ENCODE data around the gene COX20.
"Not testable (repeated sequence)": the region's sequence is repeated elsewhere in the genome, so short reads cannot be mapped to it uniquely, and the experiment has no call there.

Gene COX20

DNA sequence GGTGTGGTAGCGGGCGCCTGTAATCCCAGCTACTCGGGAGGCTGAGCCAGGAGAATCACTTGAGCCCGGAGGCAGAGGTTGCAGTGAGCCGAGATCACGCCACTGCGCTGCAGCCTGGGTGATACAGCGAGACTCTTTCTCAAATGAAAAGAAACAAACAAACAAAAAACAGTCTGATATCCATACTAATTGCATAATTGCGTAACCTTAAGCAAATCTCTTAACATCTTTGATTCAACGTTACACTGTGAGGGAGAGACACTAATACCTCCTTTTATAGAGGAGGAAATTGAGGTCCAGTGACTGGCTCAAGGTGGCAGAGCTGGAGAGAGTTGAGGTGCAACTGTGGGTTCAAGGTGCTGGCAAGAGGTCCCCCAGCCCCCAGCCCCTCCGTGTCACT lies 12.6 kb upstream of the COX20 start:
- DNase-seq (ENCODE audit: low spot score) = no peak

DNA sequence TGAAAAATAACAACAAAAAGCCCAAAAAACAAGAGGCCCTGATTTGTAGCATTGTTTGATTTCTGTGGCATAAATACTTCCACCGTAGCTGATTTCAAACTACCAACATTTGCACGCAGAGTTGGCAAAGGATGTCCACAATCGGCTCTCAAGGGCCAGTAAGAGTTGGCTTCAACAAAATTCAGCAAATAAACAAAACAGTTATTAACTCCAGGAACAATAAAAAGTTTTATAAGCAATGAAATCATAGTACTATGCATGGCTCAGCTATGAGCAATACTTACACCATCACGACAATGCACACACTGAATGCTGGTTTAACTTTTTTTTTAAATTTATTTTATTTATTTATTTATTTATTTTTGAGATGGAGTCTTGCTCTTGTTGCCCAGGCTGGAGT lies 8.7 kb upstream of the COX20 start:
- DNase-seq (ENCODE audit: low spot score) = no peak

- no peak for DNase-seq (ENCODE audit: low spot score)
Observed at GRCh38 chr1:244830639-244831038, 4.8 kb upstream of the COX20 start.

- not testable (repeated sequence) for DNase-seq (ENCODE audit: low spot score)
Observed at GRCh38 chr1:244833260-244833659, 2.2 kb upstream of the COX20 start.

DNA sequence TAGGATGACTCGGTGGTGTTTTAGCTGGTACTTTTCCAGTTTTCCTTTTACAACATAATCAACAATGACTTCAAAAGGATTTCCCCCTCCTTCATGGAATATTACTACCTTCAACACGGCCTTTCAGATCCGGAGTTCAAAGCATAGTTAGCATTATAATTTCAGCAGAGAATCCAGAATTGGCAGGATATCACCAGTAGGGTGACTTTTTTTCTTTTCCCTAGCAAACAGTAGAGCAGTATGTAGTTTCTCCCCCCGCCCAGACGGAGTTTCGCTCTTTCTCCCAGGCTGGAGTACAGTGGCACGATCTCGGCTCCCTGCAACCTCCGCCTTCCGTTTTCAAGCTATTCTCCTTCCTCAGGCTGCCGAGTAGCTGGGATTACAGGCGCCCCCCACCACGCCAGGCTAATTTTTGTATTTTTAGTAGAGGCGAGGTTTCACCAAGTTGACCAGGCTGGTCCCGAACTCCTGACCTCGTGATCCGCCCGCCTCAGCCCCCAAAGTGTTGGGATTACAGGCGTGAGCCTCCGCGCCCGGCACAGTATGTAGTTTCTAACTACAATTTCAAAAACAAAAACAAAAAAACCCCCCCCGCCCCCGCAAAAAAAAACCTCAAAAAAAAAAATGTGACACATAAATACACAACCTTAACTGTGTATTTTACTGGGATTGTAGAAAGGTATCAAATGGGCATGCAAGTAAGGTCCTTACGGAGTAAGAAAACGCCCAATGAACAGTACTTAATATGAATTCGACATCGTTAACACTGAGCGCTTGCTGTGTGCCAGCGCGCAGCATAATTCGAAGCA lies 1.5 kb upstream of the COX20 start:
- peak; percentile 54 for DNase-seq (ENCODE audit: low spot score)

- peak; percentile 91 for DNase-seq (ENCODE audit: low spot score)
Observed at GRCh38 chr1:244834543-244835275, 749 bp upstream of the COX20 start.

- no peak for DNase-seq (ENCODE audit: low spot score)
Observed at GRCh38 chr1:244836135-244836521, 670 bp downstream of the COX20 start.

DNA sequence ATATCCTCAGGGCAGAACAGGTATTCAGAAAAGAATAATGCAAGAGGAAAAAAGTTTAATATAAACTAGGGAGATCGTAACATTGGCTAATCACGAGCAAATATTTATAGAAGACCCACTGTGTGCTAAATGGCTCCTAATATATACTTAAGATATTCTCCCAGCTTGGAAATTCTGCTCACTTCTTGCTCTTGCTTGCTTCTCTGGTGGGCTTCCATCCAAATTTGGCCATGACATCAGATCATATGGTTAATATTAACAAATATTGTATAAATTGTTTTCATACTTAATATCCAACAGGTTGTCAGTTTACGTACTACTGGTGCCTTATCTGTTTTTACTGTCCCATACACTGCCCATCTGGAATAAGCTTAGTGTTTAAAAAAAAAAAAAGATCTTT lies 1.1 kb downstream of the COX20 start:
- DNase-seq (ENCODE audit: low spot score) = no peak

DNA sequence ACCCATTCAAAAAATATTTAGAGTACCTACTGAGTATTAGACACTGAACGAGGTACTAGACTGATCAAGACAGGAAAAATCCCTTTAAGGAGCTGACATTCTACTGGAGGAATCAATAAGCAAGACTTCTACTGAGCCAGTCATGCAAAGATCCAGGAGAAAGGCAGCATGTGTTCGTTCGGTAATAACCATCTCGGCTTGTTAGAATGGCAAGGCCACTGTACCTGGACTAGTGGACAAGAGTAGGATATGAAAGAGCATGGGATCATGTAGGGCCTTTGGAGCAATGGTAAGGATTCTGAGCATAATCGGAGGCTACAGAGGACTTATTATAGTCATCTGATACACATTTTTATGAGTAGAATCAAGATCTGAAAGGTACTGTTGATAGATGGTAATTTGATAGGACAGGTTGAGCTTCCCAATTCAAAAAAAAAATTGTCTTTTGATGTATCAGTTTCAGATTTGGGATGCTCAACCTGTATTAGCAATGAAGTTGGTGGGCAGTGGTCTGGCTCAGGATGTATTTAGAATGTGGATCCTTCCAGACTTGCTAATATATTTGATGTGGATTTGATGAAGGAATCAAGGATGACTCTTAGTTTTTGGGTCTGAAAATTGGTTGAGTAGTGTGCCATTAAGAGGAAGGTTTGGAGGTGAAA lies 2.3 kb downstream of the COX20 start:
- no peak for DNase-seq (ENCODE audit: low spot score)

DNA sequence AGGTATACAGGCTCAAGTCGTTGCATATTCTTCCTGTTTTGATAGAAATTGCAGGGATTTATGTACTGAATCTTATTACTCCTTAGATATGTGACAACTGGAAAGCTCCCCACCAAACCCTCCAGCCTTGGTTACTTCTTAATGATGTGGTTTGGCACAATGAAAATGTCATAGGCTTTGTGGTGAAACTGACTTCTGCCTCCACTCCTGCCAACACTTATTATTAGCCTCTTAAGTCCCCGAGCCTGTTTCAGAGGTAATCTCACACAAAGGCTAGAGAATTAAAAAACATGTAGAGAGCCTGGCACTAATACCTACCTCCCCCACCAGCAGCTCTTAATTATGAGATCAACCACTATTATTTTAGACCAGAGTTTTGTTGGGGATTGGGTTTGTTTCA lies 4.2 kb downstream of the COX20 start:
- no peak for DNase-seq (ENCODE audit: low spot score)

DNA sequence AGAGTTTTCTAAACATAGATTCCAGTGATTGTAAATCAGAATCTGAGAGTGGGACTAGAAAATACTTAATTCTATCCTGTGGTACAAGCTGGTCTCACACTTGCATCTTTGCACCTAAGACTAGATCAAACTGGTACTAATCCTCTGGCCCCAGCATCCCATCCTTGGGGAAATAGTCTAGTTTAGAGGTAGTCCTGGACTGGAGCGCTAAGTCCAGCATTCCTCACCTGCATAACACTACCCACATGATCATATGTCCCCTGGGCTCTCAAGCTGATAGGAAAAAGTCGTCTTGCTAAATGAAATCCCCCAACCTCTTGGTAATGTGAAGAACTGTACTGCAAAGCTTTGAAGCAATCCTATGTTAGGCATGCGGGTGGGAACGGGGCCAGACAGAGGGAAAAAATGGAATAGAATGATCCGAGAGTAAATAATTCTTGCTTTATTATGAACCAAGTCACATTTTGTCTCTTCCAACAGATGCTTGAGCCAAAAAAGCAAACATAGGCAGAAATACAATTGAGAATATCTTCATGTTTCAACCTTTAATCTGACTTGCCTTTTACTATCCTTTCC lies 4.8 kb downstream of the COX20 start:
- no peak for DNase-seq (ENCODE audit: low spot score)

DNA sequence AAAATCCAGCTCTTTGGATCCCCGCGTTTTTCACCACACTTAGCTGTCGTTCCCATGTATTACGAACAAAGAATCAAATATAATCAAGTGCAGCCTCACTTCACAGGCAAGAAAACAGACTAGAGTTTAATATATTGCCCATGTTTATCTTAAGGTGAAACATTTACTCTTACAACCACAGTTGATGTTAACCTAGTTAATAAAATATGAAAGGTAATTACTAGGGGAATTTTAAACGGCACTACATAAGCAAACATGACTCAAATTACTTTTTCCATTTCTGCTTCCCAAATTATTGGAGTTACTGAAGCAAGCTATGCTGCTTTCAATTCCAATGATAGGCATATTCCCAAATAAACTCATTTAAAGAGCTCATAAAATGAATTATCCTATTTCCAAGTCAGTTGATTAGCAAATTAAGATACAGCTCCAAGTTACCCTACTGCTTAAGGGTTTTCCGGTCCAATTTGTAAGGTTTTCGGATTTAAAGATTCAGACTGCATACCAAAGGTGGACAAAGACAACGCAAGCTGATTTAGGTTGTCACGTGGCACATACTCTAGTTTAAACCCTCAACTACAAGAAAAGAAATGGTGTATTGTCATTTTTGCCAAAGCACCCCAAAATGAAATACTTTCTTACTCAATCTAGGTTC lies 5.9 kb downstream of the COX20 start:
- no peak for DNase-seq (ENCODE audit: low spot score)

DNA sequence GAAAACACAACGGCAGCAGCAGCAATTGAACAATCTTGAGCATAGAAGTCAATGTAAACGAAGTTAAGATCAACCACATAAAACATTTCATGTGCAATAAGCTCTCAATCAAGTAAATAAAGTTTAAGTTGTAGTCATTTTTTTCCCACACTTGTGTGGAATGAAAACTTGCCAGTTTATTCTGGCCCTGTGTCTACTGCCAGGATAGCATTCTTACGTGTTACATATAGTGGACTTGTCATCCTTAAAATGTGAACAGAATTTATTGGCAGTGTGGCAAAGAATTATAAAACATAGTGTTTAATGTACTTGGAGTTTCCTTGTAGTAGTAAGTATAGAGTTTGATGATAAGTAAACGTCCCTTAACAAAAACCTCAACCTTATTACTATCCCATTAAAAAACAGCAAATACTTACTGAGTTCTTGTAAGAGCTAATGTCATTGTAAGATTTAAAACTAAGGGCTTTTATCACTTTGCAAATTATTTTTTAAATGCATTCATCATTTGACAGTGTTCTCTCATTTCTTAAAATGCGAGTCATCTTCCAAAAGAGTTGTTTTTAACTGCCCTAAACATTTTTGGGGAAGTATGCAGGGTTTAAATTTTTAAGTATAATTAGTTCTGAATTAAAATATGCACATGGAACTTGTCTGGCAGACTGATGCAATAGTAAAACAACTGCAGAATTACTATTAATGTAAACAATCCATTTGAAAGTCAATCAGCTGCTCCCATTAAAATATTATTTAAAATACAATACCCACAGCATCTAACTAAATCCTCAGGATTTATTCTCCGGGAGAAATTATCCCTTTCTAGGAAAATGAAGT lies 7.9 kb downstream of the COX20 start:
- DNase-seq (ENCODE audit: low spot score) = no peak

- no peak for DNase-seq (ENCODE audit: low spot score)
Observed at GRCh38 chr1:244844155-244845121, 9.0 kb downstream of the COX20 start.

DNA sequence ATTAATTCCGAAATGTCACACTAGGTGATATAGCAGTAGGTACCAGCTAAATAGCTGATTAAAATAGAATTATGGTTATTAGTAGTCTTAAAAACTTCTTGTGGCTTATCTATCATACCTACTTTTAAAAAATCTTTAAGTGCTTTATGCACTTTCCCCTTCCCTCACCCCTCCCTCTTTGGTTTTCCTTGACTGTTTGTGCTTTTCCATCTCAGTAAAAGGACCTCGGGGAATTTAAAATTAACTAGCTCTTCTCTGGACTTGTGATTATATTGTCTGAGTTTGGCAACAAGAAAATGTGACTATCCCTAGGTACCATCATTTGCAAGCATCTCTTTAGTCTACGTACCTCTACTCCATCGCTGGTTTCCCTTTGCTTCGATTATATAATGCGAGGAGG lies 11.2 kb downstream of the COX20 start:
- no peak for DNase-seq (ENCODE audit: low spot score)

- DNase-seq (ENCODE audit: low spot score) = no peak
Observed at GRCh38 chr1:244849189-244849866, 13.9 kb downstream of the COX20 start.

DNA sequence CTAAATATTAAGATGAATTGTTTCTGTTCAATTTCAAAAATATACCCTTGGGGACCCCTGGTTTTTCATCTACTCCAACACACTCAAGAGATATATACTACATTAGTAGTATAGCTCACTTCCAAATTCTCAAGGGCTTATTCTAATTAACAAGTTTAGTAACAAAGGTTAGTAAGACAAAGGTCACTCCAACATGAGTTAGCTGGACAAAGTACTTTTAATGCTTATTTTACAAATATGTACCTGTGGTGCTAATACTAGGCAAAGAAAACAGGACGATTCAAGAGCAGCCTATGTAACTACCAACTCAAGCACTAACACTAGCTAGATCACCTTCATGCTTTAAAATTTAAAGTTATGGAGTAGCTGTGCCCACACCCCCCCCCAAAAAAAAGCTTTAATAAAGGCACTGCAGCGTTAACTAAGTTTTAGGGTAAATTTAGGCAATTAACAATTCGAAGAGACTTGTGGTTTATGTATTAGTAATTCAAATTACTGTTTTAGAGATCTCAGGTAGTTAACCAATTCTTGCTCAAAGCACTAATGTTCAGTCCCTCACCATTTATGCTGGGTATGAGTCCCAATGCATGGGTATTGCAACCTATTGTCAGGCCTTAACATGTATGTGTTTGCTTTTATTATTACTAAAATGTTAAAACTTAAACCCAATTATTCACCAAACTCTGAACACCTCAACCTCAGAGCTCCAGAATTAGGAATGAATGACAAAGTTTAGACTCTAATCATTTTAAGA lies 14.8 kb downstream of the COX20 start:
- DNase-seq (ENCODE audit: low spot score) = no peak

- DNase-seq (ENCODE audit: low spot score) = no peak
Observed at GRCh38 chr1:244850896-244851295, 15.4 kb downstream of the COX20 start.

All from CD4-positive, alpha-beta T cell treated with Interleukin-15 for 4 hours (primary cell).